Liver (tissue), 9 donors: ENCODE measurements around the gene GVQW3. TPM values are rescaled to one million over a fixed set of nuclear protein-coding genes. Genes with fewer than 3 reads are reported as not detected.
"Not testable (repeated sequence)": the region's sequence is repeated elsewhere in the genome, so short reads cannot be mapped to it uniquely, and the experiment has no call there.

Experiments
- DNase-seq: peaks from one replicate; pipeline ENCODE4 v3.0.0-alpha.2; 2017; ENCODE audit warnings: low spot score
- H3K27ac ChIP-seq, 2 donors: one replicate each; pipeline ENCODE4 v1.7.0; 2013; ENCODE audit warnings: inconsistent platforms in 2 of 2, low read length in 2 of 2, control low read depth in 1 of 2, low read depth in 1 of 2, mild to moderate bottlenecking in 1 of 2
- H3K27me3 ChIP-seq, 4 donors: one replicate each; pipeline versions ENCODE4 v1.6.1 to v1.7.0; 2013; ENCODE audit warnings: low read length in 3 of 4, inconsistent platforms in 1 of 4, mild to moderate bottlenecking in 1 of 4, moderate library complexity in 1 of 4; ENCODE audit not compliant: control insufficient read depth in 4 of 4, insufficient read depth in 4 of 4
- H3K36me3 ChIP-seq, 4 donors: one replicate each; pipeline versions ENCODE4 v1.6.1 to v1.7.0; 2013; ENCODE audit warnings: low read length in 3 of 4, mild to moderate bottlenecking in 3 of 4, low read depth in 1 of 4, moderate library complexity in 1 of 4; ENCODE audit not compliant: control insufficient read depth in 4 of 4, insufficient read depth in 3 of 4
- H3K4me1 ChIP-seq, 4 donors: one replicate each; pipeline versions ENCODE4 v1.6.1 to v1.7.0; 2013; ENCODE audit warnings: low read length in 3 of 4, mild to moderate bottlenecking in 3 of 4, moderate library complexity in 1 of 4; ENCODE audit not compliant: control insufficient read depth in 4 of 4, insufficient read depth in 4 of 4
- H3K4me3 ChIP-seq, 3 donors: one replicate each; pipeline versions ENCODE4 v1.6.1 to v1.7.0; 2013; ENCODE audit warnings: low read length in 3 of 3, control low read depth in 1 of 3, low read depth in 1 of 3, mild to moderate bottlenecking in 1 of 3
- H3K9ac ChIP-seq, 2 donors: one replicate each; pipeline ENCODE4 v1.7.0; 2013; ENCODE audit warnings: low read length in 2 of 2, mild to moderate bottlenecking in 2 of 2, moderate library complexity in 2 of 2, control low read depth in 1 of 2, low read depth in 1 of 2
- H3K9me3 ChIP-seq, 4 donors: one replicate each; pipeline versions ENCODE4 v1.6.1 to v1.7.0; 2013; ENCODE audit warnings: low read length in 3 of 4; ENCODE audit not compliant: control insufficient read depth in 4 of 4
- CTCF ChIP-seq: fragments of 150-350 bp; IDR thresholded peaks from 2 replicates; pipeline ENCODE4 v1.5.1; 2017; ENCODE audit warnings: improper control_type of control experiment, low read depth, low read length; ENCODE audit not compliant: missing input control
- FOXA2 ChIP-seq: IDR thresholded peaks from 2 replicates; pipeline ENCODE4 v1.6.1; 2016; ENCODE audit warnings: antibody characterized with exemption
- GABPA ChIP-seq, 2 donors: IDR thresholded peaks in 1 of 2; conservative IDR thresholded peaks in 1 of 2; 2 replicates each; pipeline ENCODE4 v1.6.1; 2016; ENCODE audit warnings: antibody characterized with exemption in 2 of 2, mild to moderate bottlenecking in 1 of 2, moderate library complexity in 1 of 2
- REST ChIP-seq: IDR thresholded peaks from 2 replicates; pipeline ENCODE4 v1.6.1; 2016; ENCODE audit warnings: antibody characterized with exemption, mild to moderate bottlenecking
- RXRA ChIP-seq, 2 donors: IDR thresholded peaks; 2 replicates each; pipeline ENCODE4 v1.6.1; 2017 to 2018; ENCODE audit warnings: antibody characterized with exemption in 2 of 2, mild to moderate bottlenecking in 1 of 2
- TAF1 ChIP-seq: conservative IDR thresholded peaks from 2 replicates; pipeline ENCODE4 v1.6.1; 2016; ENCODE audit warnings: antibody characterized with exemption, mild to moderate bottlenecking
- ZBTB33 ChIP-seq: IDR thresholded peaks from 2 replicates; pipeline ENCODE4 v1.6.1; 2016; ENCODE audit warnings: antibody characterized with exemption
- WGBS: extraction: QIAGEN DNeasy Blood & Tissue Kit; methylation state at CpG from one replicate; pipeline ENCODE4 v1.1.7; 2013; 5-methylcytosine and 5-hydroxymethylcytosine counted together
- polyA plus RNA-seq, 2 donors: library from polyadenylated mRNA; stranded (reverse) in 1 of 2; unstranded in 1 of 2; fragments of 200-250 nt in 1 of 2; fragments of >200 nt in 1 of 2; fragmentation: Nextera tagmentation in 1 of 2; extraction: Ambion mirVana in 1 of 2; gene quantifications; one replicate each; pipeline versions ENCODE4 v1.2.1 to v1.2.3, GENCODE V29; 2013 to 2015
- total RNA-seq, 2 donors: library from RNA; depleted of rRNA; stranded (reverse); fragments of >200 nt; gene quantifications; one replicate each; pipeline ENCODE4 v1.2.3, GENCODE V29; 2014
- donor health status: healthy.
- donor health status: healthy.
- donor health status: healthy.
- donor health status: healthy.
- donor health status: healthy.

The GVQW3 gene
- total and polyA plus RNA-seq, 4 donors = 0.18 to 1.3 (median 0.65) TPM

DNA sequence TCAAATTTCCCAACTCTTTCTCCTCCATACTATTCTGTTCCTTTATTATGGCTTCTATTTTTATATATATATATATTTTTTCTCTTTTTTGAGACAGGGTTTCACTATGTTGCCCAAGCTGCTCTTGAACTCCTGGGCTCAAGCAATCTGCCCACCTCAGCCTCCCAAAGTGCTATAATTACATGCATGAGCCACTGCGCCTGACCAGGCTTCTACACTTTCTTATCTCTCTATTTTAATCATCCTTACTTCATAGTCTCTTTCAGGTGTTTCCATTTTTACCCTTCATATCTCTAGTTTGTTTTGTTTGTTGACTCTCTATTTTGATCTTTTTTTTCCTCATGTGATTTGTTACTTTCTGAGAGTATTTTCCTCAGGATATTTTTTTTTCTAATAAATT, 19.8 kb downstream of the GVQW3 start (continued):
- TF ChIP-seq ZBTB33 = no peak

- H3K36me3 ChIP-seq, H3K27ac ChIP-seq, H3K27me3 ChIP-seq, H3K9me3 ChIP-seq, H3K9ac ChIP-seq, H3K4me3 ChIP-seq, DNase-seq, H3K4me1 ChIP-seq: not testable (repeated sequence)
- 93% methylated on average over 8 of the region's 8 CpGs for WGBS
Observed at GRCh38 chr11:76401484-76401883, 20.4 kb downstream of the GVQW3 start.

GRCh38 chr11:76406359-76406758, 25.2 kb downstream of the GVQW3 start:
- no peak for DNase-seq
- Histone ChIP-seq H3K9me3 (no peaks in the 10 kb centered on the region), H3K27ac (no peak overlapping the region), H3K9ac (no peak overlapping the region), H3K36me3 (no peaks in the 10 kb centered on the region), H3K4me3 (no peak overlapping the region), H3K4me1 (no peaks in the 10 kb centered on the region), H3K27me3 (no peaks in the 10 kb centered on the region)
- TF ChIP-seq RXRA (IDR thresholded peaks at IDR 0.05) = no peak
- no peak for TF ChIP-seq REST
- no peak for TF ChIP-seq FOXA2
- TF ChIP-seq TAF1 = no peak
- no peak for TF ChIP-seq GABPA (IDR thresholded peaks at IDR 0.05 in 1 of 2, conservative IDR thresholded peaks at IDR 0.05 in 1 of 2)
- no peak for TF ChIP-seq CTCF
- no peak for TF ChIP-seq ZBTB33
- WGBS = 94% methylated on average over 4 of the region's 4 CpGs
